Activated CD8-positive, alpha-beta memory T cell treated with anti-CD3 and anti-CD28 coated beads, Interleukin-2, amount 10 ng/mL, durations not matched to agents 7 days and 5 days (primary cell): Measurements from ENCODE around the gene POP4. TPM values are rescaled to one million over a fixed set of nuclear protein-coding genes. Genes with fewer than 3 reads are reported as not detected.

Experiments used
- ATAC-seq: fragments of 150-1000 bp; cut with Tn5 transposase; one replicate; pipeline ENCODE4 v1.10.0; 2021; ENCODE audit warnings: moderate library complexity
- CTCF ChIA-PET: fragments of 350-600 bp; sonication (Branson Sonifier 250); formaldehyde crosslinking; loops from one replicate; lab custom pipeline; 2021; ENCODE audit warnings: antibody characterized with exemption; lab: Charles Lee
- DNase-seq: peaks from one replicate; pipeline ENCODE4 v3.0.0-alpha.2; 2020
- H3K27ac Mint-ChIP-seq: one replicate; pipeline ENCODE4 v1.8.0; 2021; ENCODE audit warnings: mild to moderate bottlenecking, mixed read lengths
- H3K27me3 Mint-ChIP-seq: one replicate; pipeline ENCODE4 v1.8.0; 2021; ENCODE audit warnings: mixed read lengths
- H3K36me3 Mint-ChIP-seq: one replicate; pipeline ENCODE4 v1.8.0; 2021; ENCODE audit warnings: mild to moderate bottlenecking, mixed read lengths
- H3K4me1 Mint-ChIP-seq: one replicate; pipeline ENCODE4 v1.8.0; 2021; ENCODE audit warnings: mixed read lengths
- H3K4me3 Mint-ChIP-seq: one replicate; pipeline ENCODE4 v1.8.0; 2021; ENCODE audit warnings: mild to moderate bottlenecking, moderate library complexity, mixed read lengths
- H3K9me3 Mint-ChIP-seq: one replicate; pipeline ENCODE4 v1.8.0; 2022; ENCODE audit warnings: low read depth, mixed read lengths
- total RNA-seq, 2 experiments: library from RNA; stranded (reverse); gene quantifications; one replicate each; pipeline ENCODE4 v1.2.3, GENCODE V29; 2021

Gene POP4
- total RNA-seq, 2 experiments from 2014 or later, result 96.6 to 106 TPM

DNA sequence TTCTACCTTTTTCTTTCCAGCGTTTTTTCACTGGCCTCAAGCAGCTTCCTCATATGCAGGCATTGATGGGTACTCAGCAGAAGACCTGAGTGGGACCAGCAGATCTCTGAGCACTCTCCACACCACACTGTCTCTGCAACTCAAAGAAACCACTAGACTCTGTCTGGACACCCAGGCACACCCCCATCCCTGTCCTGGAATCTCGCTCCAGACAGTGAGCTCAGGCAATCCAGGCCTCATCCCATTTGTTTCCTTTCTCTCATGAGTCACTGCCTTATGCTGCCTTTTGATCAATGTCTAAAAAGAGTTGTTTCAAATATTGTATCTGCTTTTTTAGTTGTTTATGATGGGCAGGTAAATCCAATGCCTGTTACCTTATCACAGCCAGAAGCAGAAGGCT, 19.7 kb upstream of the POP4 start:
- Mint-ChIP-seq H3K27me3 (peaks cover 27% of the 10 kb centered on the region), H3K27ac (peak overlapping the region; percentile 85), H3K36me3 (no peaks in the 10 kb centered on the region), H3K4me1 (peaks cover 47% of the 10 kb centered on the region), H3K4me3 (no peak overlapping the region), H3K9me3 (peaks cover 3% of the 10 kb centered on the region)
- CTCF ChIA-PET, result interaction anchor here (1.4 to 2.4 kb wide), 2 partner anchors 20 to 323 kb away, joined by 4 to 12 read pairs; partner anchors contain the start of gene POP4
- DNase-seq, result no peak
- ATAC-seq, result no peak

GRCh38 chr19:29587059-29587458, 19.0 kb upstream of the POP4 start:
- Mint-ChIP-seq H3K27ac (peak overlapping the region; percentile 85), H3K36me3 (no peaks in the 10 kb centered on the region), H3K27me3 (peaks cover 30% of the 10 kb centered on the region), H3K9me3 (peaks cover 3% of the 10 kb centered on the region), H3K4me1 (peaks cover 47% of the 10 kb centered on the region), H3K4me3 (peak overlapping the region; percentile 12)
- DNase-seq, result no peak
- CTCF ChIA-PET, result interaction anchor here (0.6 to 2.4 kb wide), 10 partner anchors 13 to 323 kb away, joined by 3 to 12 read pairs (median 4); partner anchors contain the start of genes PLEKHF1 and POP4
- no peak for ATAC-seq

GRCh38 chr19:29587518-29587986, 18.5 kb upstream of the POP4 start:
- CTCF ChIA-PET, result interaction anchor here (1.0 to 2.4 kb wide), 9 partner anchors 13 to 324 kb away, joined by 3 to 12 read pairs (median 4); partner anchors contain the start of genes PLEKHF1 and POP4
- Mint-ChIP-seq H3K27ac (peak overlapping the region; percentile 85), H3K4me1 (peaks cover 46% of the 10 kb centered on the region)

DNA sequence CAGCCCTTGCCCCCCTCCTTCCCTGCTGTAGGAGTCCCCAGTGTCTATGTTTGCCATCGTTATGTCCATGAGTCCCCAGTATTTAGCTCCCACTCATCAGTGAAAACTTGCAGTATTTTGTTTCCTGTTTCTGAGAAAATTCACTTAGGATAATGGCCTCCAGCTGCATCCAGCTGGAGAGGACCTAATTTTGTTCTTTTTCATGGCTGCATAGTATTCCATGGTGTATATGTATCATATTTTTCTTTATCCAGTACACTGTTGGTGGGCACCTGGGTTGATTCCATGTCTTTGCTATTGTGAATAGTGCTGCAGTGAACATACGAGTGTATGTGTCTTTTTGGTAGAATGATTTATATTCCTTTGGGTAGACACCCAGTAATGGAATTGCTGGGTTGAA, 18.0 kb upstream of the POP4 start:
- H3K9me3 Mint-ChIP-seq, result peaks cover 3% of the 10 kb centered on the region
- no peaks in the 10 kb centered on the region for H3K36me3 Mint-ChIP-seq
- CTCF ChIA-PET, result interaction anchor here (1.0 to 2.4 kb wide), 5 partner anchors 12 to 78 kb away, joined by 3 to 12 read pairs (median 4); partner anchors contain the start of genes PLEKHF1 and POP4
- peaks cover 42% of the 10 kb centered on the region for H3K4me1 Mint-ChIP-seq
- H3K27me3 Mint-ChIP-seq, result peaks cover 40% of the 10 kb centered on the region
- ATAC-seq (no peak), DNase-seq (no peak)
- H3K4me3 Mint-ChIP-seq, result peak overlapping the region; percentile 6
- peak overlapping the region; percentile 85 for H3K27ac Mint-ChIP-seq

More at GRCh38 chr19:29587518-29587986, 18.5 kb upstream of the POP4 start:
- DNase-seq (peak; percentile 96), ATAC-seq (peak; percentile 99)
- no peaks in the 10 kb centered on the region for H3K36me3 Mint-ChIP-seq
- peaks cover 3% of the 10 kb centered on the region for H3K9me3 Mint-ChIP-seq
- H3K4me3 Mint-ChIP-seq, result peak overlapping the region; percentile 12
- peaks cover 35% of the 10 kb centered on the region for H3K27me3 Mint-ChIP-seq

DNA sequence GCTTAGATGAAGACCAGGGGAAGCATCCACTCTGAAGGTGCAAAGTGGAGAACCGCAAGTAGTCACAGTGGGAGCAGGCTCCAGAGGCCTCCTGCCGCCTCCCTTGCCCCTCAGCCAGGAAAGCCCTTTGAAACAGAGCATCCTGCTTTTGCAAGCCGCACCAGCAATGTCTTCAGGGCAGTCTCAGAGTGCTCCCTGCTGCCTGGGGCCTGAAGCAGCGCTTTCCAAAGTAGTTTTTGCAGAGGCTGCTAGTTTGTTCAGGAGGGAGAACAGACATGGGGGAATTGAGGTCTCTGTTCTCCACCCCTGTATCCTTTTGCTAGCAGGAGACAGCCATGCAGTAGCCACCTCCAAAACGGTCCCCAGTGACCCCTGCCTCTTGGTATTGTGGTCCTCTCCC, 15.8 kb upstream of the POP4 start:
- DNase-seq, result no peak
- H3K9me3 Mint-ChIP-seq, result peaks cover 3% of the 10 kb centered on the region
- H3K36me3 Mint-ChIP-seq, result no peaks in the 10 kb centered on the region
- H3K4me3 Mint-ChIP-seq, result no peak overlapping the region
- H3K4me1 Mint-ChIP-seq, result peaks cover 31% of the 10 kb centered on the region
- CTCF ChIA-PET, result interaction anchor here (0.7 to 1.1 kb wide), 3 partner anchors 8 to 27 kb away, joined by 3 to 6 read pairs (median 3); no protein-coding TSS in a partner anchor
- H3K27me3 Mint-ChIP-seq, result peaks cover 43% of the 10 kb centered on the region
- H3K27ac Mint-ChIP-seq, result no peak overlapping the region
- ATAC-seq, result no peak

GRCh38 chr19:29591670-29592069, 14.4 kb upstream of the POP4 start:
- Mint-ChIP-seq H3K27ac (no peak overlapping the region), H3K9me3 (peaks cover 3% of the 10 kb centered on the region), H3K27me3 (peaks cover 39% of the 10 kb centered on the region), H3K36me3 (no peaks in the 10 kb centered on the region), H3K4me1 (peaks cover 21% of the 10 kb centered on the region), H3K4me3 (no peak overlapping the region)
- ATAC-seq, result no peak
- DNase-seq, result no peak
- CTCF ChIA-PET, result interaction anchor here (1.0 to 1.4 kb wide), 2 partner anchors 14 to 15 kb away, joined by 3 read pairs; partner anchors contain the start of gene POP4

- H3K9me3 Mint-ChIP-seq, result peaks cover 3% of the 10 kb centered on the region
- ATAC-seq (no peak), DNase-seq (no peak)
- peaks cover 50% of the 10 kb centered on the region for H3K27me3 Mint-ChIP-seq
- CTCF ChIA-PET, result interaction anchor here (1.4 kb wide), 1 partner anchor 17 kb away, joined by 3 read pairs; no protein-coding TSS in a partner anchor
- no peaks in the 10 kb centered on the region for H3K36me3 Mint-ChIP-seq
- H3K4me1 Mint-ChIP-seq, result no peaks in the 10 kb centered on the region
- H3K4me3 Mint-ChIP-seq, result no peak overlapping the region
- H3K27ac Mint-ChIP-seq, result no peak overlapping the region
Observed at GRCh38 chr19:29593869-29594268, 12.2 kb upstream of the POP4 start.

DNA sequence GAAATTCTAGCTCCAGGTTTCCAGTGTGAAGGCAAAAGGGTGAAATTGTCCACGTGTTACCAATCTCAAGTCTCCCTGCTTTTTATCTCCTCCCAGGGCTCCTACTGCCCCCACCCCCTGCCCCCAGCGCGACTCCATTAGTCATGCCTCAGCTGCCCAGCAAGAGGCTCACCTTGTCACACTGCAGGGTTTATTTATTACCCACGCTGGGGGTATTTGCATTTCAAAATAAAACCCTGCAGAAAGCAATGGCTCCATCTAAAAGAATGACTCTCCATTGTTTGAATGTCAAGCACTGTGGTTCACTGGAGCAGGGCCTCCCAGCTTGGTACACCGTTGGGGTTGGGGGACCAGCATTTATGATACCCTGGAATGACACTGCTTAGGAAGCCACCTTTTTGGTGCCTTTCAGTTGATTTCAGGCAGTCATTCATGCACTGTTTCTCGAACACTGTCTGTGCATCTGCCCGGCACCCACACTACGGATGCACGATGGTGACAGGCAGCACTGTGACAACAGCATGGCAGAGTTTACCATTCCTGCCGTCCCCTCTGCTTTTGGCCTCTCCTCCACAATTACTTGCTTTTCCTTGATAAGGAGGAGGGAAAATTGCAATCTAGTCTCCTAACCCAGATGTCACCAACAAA, 9.9 kb upstream of the POP4 start:
- no peak for ATAC-seq
- no peaks in the 10 kb centered on the region for H3K36me3 Mint-ChIP-seq
- peaks cover 41% of the 10 kb centered on the region for H3K27me3 Mint-ChIP-seq

GRCh38 chr19:29596885-29597525, 9.1 kb upstream of the POP4 start:
- CTCF ChIA-PET, result interaction anchor here (0.6 to 1.6 kb wide), 6 partner anchors 9 to 333 kb away, joined by 3 to 4 read pairs (median 3); partner anchors contain the start of gene POP4
- ATAC-seq, result no peak
- H3K9me3 Mint-ChIP-seq, result no peaks in the 10 kb centered on the region
- H3K4me3 Mint-ChIP-seq, result no peak overlapping the region
- no peaks in the 10 kb centered on the region for H3K36me3 Mint-ChIP-seq
- H3K4me1 Mint-ChIP-seq, result no peaks in the 10 kb centered on the region
- H3K27ac Mint-ChIP-seq, result no peak overlapping the region
- no peak for DNase-seq
- peaks cover 33% of the 10 kb centered on the region for H3K27me3 Mint-ChIP-seq

More for the DNA sequence above, 9.9 kb upstream of the POP4 start:
- no peak overlapping the region for H3K4me3 Mint-ChIP-seq
- H3K27ac Mint-ChIP-seq, result no peak overlapping the region
- DNase-seq, result no peak
- no peaks in the 10 kb centered on the region for H3K4me1 Mint-ChIP-seq
- CTCF ChIA-PET, result interaction anchor here (0.6 to 1.6 kb wide), 4 partner anchors 10 to 128 kb away, joined by 3 to 4 read pairs (median 3); partner anchors contain the start of gene POP4
- H3K9me3 Mint-ChIP-seq, result no peaks in the 10 kb centered on the region

GRCh38 chr19:29598036-29598435, 8.0 kb upstream of the POP4 start:
- no peak overlapping the region for H3K4me3 Mint-ChIP-seq
- ATAC-seq, result no peak

DNA sequence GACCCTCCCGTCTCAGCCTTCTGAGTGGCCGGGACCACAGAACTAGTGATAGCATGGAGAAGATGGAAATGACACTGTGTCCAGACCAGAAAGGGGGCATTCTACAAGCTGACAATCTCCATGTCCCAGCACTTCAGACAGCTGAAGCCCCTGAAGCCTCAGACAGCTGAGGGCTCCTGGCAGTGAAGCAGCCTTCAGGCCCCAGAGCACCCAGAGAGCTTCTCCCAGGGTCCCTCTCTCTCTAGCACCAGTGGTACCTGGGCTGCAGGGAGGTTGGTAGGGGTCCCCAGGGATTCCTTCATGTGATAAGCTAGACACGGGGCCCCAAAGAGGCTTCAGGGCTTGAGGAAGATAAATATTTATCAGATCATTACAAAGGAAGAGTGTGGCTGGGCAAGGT, 7.6 kb upstream of the POP4 start:
- H3K4me1 Mint-ChIP-seq, result no peaks in the 10 kb centered on the region
- H3K27me3 Mint-ChIP-seq, result peaks cover 24% of the 10 kb centered on the region
- ATAC-seq (no peak), DNase-seq (no peak)
- no peaks in the 10 kb centered on the region for H3K9me3 Mint-ChIP-seq
- H3K4me3 Mint-ChIP-seq, result no peak overlapping the region
- no peak overlapping the region for H3K27ac Mint-ChIP-seq
- CTCF ChIA-PET, result interaction anchor here (0.9 to 1.4 kb wide), 4 partner anchors 8 to 335 kb away, joined by 3 to 6 read pairs (median 4); partner anchors contain the start of gene PLEKHF1
- no peaks in the 10 kb centered on the region for H3K36me3 Mint-ChIP-seq

More at GRCh38 chr19:29598036-29598435, 8.0 kb upstream of the POP4 start:
- Mint-ChIP-seq H3K36me3 (no peaks in the 10 kb centered on the region), H3K27ac (no peak overlapping the region), H3K27me3 (peaks cover 24% of the 10 kb centered on the region), H3K9me3 (no peaks in the 10 kb centered on the region), H3K4me1 (no peaks in the 10 kb centered on the region)
- CTCF ChIA-PET, result interaction anchor here (0.9 to 1.4 kb wide), 3 partner anchors 8 to 334 kb away, joined by 3 to 6 read pairs (median 4); no protein-coding TSS in a partner anchor
- no peak for DNase-seq

DNA sequence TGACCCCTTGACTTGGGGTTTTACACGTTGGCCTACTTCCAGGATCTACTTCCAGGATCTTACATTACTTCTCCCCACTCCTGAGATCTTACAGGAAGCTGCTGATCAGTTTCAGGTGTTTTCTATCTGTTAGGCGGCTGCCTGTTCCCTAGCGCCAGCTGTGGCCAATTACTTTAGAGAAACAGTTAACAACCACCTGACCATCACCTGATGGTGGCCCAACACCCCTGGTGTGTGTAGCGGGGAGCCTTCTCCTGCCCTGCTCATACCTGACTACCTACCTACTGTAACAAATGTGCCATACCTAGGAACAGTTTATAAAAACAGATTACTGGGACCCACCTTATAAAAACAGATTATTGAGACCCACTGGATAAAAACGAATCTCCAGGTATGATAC, 2.8 kb upstream of the POP4 start:
- Mint-ChIP-seq H3K36me3 (no peaks in the 10 kb centered on the region), H3K4me3 (no peak overlapping the region), H3K27me3 (peaks cover 3% of the 10 kb centered on the region), H3K27ac (no peak overlapping the region), H3K4me1 (peaks cover 15% of the 10 kb centered on the region), H3K9me3 (no peaks in the 10 kb centered on the region)
- ATAC-seq (no peak), DNase-seq (no peak)
- CTCF ChIA-PET, result interaction anchor here (1.5 kb wide), 1 partner anchor 87 kb away, joined by 5 read pairs; no protein-coding TSS in a partner anchor

DNA sequence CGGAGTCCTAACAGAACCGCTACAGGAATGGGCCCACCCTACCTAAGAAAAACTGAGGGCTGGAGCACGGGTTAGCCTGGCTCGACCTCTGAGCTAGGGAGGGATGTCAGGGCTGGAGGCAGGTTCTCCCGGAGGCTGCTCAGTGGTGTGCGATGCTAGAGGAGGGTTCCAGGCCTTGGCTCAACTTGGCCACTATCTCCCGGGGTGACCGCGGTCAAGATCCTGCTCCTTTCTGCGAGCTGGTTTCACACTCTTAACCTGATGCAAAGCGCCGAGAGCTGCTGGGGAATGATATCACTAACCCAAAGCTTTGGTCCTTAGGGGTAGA, 301 bp downstream of the POP4 start:
- peaks cover 9% of the 10 kb centered on the region for H3K36me3 Mint-ChIP-seq
- H3K4me3 Mint-ChIP-seq, result peak overlapping the region; percentile 94
- CTCF ChIA-PET, result interaction anchor here (0.7 to 8.6 kb wide), 19 partner anchors 8 to 138 kb away, joined by 3 to 171 read pairs (median 5); partner anchors contain the start of genes C19orf12 and PLEKHF1
- H3K27me3 Mint-ChIP-seq, result no peaks in the 10 kb centered on the region
- H3K9me3 Mint-ChIP-seq, result no peaks in the 10 kb centered on the region
- no peak for DNase-seq
- ATAC-seq, result no peak
- peaks cover 35% of the 10 kb centered on the region for H3K4me1 Mint-ChIP-seq
- H3K27ac Mint-ChIP-seq, result peak overlapping the region; percentile 99
